Lung (tissue), 12 donors: ENCODE measurements around the gene PDPR. TPM values are rescaled to one million over a fixed set of nuclear protein-coding genes. Genes with fewer than 3 reads are reported as not detected.

Source experiments
- ATAC-seq: fragments of 200-7000 bp; cut with Tn5 transposase; one replicate; pipeline ENCODE4 v1.9.1; 2020; ENCODE audit warnings: moderate number of reproducible peaks; ENCODE audit not compliant: insufficient read depth, low FRiP score
- DNase-seq, 3 donors: peaks; one replicate each; pipeline ENCODE4 v3.0.0-alpha.2; 2013 to 2017
- H3K27ac ChIP-seq, 2 donors: one replicate each; pipeline ENCODE4 v1.5.1; 2013; ENCODE audit warnings: mild to moderate bottlenecking in 2 of 2, moderate library complexity in 2 of 2, control low read depth in 1 of 2, inconsistent platforms in 1 of 2, low read depth in 1 of 2, low read length in 1 of 2
- H3K27me3 ChIP-seq, 3 donors: one replicate each; pipeline ENCODE4 v1.5.1; 2013; ENCODE audit warnings: low read length in 2 of 3; ENCODE audit not compliant: control insufficient read depth in 3 of 3, insufficient read depth in 3 of 3
- H3K36me3 ChIP-seq, 4 donors: one replicate each; pipeline ENCODE4 v1.5.1; 2013; ENCODE audit warnings: low read length in 4 of 4, mild to moderate bottlenecking in 1 of 4, moderate library complexity in 1 of 4; ENCODE audit not compliant: control insufficient read depth in 4 of 4, insufficient read depth in 4 of 4
- H3K4me1 ChIP-seq, 5 donors: one replicate each; pipeline ENCODE4 v1.5.1; 2013; ENCODE audit warnings: low read length in 5 of 5, mild to moderate bottlenecking in 2 of 5, moderate library complexity in 1 of 5; ENCODE audit not compliant: control insufficient read depth in 5 of 5, insufficient read depth in 5 of 5
- H3K4me3 ChIP-seq: one replicate; pipeline ENCODE4 v1.5.1; 2013; ENCODE audit warnings: mild to moderate bottlenecking, control low read depth, moderate library complexity
- H3K9ac ChIP-seq, 2 donors: one replicate each; pipeline ENCODE4 v1.5.1; 2013; ENCODE audit warnings: low read length in 2 of 2, control low read depth in 1 of 2; ENCODE audit not compliant: insufficient read depth in 1 of 2
- H3K9me3 ChIP-seq, 4 donors: one replicate each; pipeline ENCODE4 v1.5.1; 2013; ENCODE audit warnings: low read length in 3 of 4, mild to moderate bottlenecking in 1 of 4, moderate library complexity in 1 of 4; ENCODE audit not compliant: control insufficient read depth in 4 of 4, insufficient read depth in 3 of 4
- WGBS, 2 donors: extraction: QIAGEN DNeasy Blood & Tissue Kit; methylation state at CpG; one replicate each; pipeline ENCODE4 v1.1.7; 2013; 5-methylcytosine and 5-hydroxymethylcytosine counted together
- polyA plus RNA-seq, 2 donors: library from polyadenylated mRNA; stranded (reverse); fragments of 200-250 nt; gene quantifications; one replicate each; pipeline ENCODE4 v1.2.1, GENCODE V29; 2013
- total RNA-seq, 2 donors: library from RNA; depleted of rRNA in 1 of 2; stranded (reverse); fragments of >200 nt in 1 of 2; gene quantifications; one replicate each; pipeline ENCODE4 v1.2.1, GENCODE V29; 2014 to 2021
- TF ChIP-seq, protein P1 (sequence below): IDR thresholded peaks from 2 replicates; pipeline ENCODE4 v1.5.1; 2012; ENCODE audit warnings: mild to moderate bottlenecking; ENCODE audit errors: control extremely low read depth, extremely low read depth
- donor health status: control.
- donor health status: control.
- donor health status: Bipolar disorder and iron deficiency.
- donor health status: healthy.
- donor health status: DM: yes; HTN: yes; CAD: no.

Gene PDPR
- total and polyA plus RNA-seq, 4 donors, result 7.2 to 33.6 (median 18.4) TPM

- Histone ChIP-seq H3K9ac (no peak overlapping the region), H3K27ac (no peak overlapping the region), H3K36me3 (peaks cover 43 to 76% (median 64%) of the 10 kb centered on the region in 4 donors), H3K4me1 (no peaks in the 10 kb centered on the region), H3K9me3 (no peaks in the 10 kb centered on the region), H3K27me3 (no peaks in the 10 kb centered on the region), H3K4me3 (no peak overlapping the region)
- ATAC-seq, result no peak
- WGBS, 2 donors, result 93 to 94% methylated on average over 29 of the region's 29 CpGs
- DNase-seq, result no peak
- TF ChIP-seq, protein P1, sequence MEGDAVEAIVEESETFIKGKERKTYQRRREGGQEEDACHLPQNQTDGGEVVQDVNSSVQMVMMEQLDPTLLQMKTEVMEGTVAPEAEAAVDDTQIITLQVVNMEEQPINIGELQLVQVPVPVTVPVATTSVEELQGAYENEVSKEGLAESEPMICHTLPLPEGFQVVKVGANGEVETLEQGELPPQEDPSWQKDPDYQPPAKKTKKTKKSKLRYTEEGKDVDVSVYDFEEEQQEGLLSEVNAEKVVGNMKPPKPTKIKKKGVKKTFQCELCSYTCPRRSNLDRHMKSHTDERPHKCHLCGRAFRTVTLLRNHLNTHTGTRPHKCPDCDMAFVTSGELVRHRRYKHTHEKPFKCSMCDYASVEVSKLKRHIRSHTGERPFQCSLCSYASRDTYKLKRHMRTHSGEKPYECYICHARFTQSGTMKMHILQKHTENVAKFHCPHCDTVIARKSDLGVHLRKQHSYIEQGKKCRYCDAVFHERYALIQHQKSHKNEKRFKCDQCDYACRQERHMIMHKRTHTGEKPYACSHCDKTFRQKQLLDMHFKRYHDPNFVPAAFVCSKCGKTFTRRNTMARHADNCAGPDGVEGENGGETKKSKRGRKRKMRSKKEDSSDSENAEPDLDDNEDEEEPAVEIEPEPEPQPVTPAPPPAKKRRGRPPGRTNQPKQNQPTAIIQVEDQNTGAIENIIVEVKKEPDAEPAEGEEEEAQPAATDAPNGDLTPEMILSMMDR, result no peak
Measured at GRCh38 chr16:70156207-70156978, 42.3 kb downstream of the PDPR start.

- Histone ChIP-seq H3K9ac (no peak overlapping the region), H3K27ac (no peak overlapping the region), H3K9me3 (no peaks in the 10 kb centered on the region), H3K4me3 (no peak overlapping the region), H3K4me1 (no peaks in the 10 kb centered on the region), H3K27me3 (no peaks in the 10 kb centered on the region), H3K36me3 (peaks cover 39 to 72% (median 61%) of the 10 kb centered on the region in 4 donors)
- no peak for ATAC-seq
- 88 to 90% methylated on average over 11 of the region's 11 CpGs for WGBS, 2 donors
- no peak for DNase-seq
- TF ChIP-seq, protein P1, result no peak
Measured at GRCh38 chr16:70157105-70157476, 43.0 kb downstream of the PDPR start.

GRCh38 chr16:70157477-70158260, 43.5 kb downstream of the PDPR start:
- Histone ChIP-seq H3K27ac (no peak overlapping the region), H3K9ac (no peak overlapping the region), H3K4me3 (no peak overlapping the region), H3K9me3 (no peaks in the 10 kb centered on the region), H3K4me1 (no peaks in the 10 kb centered on the region), H3K36me3 (peaks cover 37 to 74% (median 57%) of the 10 kb centered on the region in 4 donors), H3K27me3 (no peaks in the 10 kb centered on the region)
- no peak for DNase-seq
- WGBS, 2 donors, result 92 to 96% methylated on average over 8 of the region's 8 CpGs
- ATAC-seq, result no peak
- TF ChIP-seq, protein P1, result no peak
